Activated T-cell treated with anti-CD3 and anti-CD28 coated beads for 1 hour (primary cell): ENCODE results near the gene ZMYND8.

Source experiments
- DNase-seq: peaks from one replicate; pipeline ENCODE4 v3.0.0-alpha.2; 2020; ENCODE audit warnings: low read depth

The ZMYND8 gene

DNA sequence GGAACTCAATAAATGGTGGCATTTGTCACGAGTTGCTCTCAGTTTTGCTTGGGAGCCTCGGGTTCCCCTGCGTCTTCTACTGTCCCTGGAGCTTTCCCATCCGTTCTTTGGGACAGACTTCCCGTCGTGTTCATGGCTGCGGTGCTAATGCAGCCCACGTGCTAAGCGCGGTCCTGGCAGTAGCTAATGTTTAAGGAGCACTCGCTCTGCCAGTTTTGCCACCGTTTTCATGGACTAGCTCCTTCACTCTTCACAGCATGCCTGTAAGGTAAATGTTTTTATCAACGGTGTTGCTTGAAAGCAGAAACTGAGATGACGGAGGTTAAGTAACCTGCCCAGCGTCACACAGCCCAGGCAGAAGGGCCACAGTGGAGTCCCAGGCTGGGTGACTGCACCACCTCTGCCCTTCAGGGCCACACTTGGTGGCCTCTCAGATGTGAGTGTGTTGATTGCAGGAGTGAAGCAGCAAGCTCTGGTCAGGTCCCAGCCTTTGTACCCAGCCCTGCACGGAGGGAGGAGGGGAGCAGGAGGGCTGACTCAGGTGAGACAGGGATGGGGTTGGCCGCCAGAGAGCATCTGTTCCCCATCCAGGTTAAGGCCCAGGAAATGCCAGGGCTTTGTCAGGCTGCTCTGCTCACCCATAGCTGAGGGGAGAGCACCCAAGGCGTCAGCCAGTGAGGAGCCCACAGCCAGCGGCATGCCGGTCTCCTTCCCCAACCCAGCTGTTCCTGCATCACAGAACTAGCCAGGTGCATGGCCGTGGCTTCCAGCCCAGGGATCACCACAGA lies 181.8 kb downstream of the ZMYND8 start:
- DNase-seq, result no peak

DNA sequence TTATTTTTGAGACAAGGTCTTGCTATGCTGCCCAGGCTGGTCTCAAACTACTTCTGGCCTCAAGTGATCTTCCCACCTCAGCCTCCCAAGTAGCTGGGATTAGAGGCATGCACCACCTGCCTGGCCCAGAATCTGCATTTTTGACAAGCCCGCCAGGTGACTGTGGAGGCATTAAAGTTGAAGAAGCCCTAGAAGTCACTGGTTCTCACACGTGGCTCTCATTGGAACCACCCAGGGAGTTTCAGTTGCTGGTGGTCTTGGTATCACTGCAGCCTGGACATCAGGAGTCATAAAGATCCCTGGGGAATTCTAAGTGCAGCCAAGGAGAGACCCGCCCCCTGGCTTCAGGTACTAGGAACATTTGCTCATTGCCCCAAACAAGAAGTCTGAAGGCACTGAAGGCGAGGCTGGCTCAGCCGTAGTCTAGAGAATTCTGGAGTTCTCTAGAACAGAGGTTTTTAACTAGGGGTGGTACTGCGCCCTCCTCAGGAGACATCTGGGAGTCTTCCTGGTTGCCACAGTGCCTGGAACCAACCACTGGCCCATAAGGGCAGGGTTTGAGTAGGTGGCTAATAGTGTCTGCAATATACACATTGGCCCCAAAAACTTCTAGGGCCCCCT lies 182.8 kb downstream of the ZMYND8 start:
- no peak for DNase-seq

DNA sequence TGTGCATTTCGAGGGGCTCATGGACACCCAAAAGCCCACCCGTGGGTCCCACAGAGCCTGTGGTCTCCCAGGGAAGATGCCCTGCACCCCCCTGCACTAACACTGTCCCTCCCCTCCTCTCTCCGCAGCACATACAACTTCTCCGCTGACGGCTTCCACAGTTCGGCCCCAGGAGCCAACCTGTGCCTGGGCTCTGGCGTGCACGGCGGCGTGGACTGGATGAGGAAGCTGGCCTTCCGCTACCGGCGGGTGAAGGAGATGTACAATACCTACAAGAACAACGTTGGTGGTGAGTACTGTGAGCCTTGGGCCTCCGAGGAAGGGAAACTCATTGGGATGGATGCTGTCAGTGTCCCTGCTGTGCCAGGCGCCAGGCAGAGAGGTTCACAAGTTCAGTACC lies 183.9 kb downstream of the ZMYND8 start:
- DNase-seq, result no peak

DNA sequence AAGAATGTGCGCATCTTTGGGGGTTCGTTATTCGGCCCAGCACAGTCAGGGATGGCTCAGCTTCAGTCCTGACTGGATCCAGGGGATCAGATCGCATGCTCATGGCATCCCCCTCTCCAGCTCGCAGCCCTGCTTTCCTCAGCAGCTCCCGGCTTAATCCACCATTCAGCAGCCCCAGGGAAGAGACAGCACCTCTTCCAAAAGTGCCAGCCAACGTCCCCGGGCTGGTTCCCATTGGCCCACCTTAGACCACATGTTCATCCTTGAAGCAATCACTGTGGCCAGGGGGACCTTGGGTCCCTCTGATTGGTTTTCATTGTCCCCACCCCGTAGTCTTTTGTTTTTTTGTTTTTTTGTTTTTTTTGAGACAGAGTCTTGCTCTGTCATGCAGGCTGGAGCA lies 188.7 kb downstream of the ZMYND8 start:
- DNase-seq, result no peak

DNA sequence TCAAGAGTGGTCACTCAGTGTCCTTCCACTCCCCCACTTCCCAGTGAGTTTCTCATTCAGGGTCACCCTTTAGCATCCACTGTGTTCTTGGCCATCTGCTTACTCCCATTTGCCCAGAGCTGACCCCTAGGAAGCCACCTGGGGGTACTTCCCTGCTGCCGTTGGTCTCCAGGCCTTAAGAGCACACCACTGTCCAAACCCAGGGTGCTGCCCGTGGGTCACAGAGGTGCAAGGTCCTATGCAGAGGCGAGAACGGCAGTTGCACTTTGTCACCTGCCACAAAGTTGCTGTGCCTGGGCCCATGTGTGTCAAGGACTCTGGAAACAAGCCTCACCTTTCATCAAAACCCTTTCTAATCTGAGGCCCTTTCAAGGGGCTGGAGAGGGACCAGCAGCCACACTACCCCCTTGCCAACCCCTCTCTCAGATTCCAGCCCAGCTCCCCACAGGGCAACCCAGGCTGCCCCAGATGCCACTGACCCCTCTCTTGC lies 191.1 kb downstream of the ZMYND8 start:
- no peak for DNase-seq

DNA sequence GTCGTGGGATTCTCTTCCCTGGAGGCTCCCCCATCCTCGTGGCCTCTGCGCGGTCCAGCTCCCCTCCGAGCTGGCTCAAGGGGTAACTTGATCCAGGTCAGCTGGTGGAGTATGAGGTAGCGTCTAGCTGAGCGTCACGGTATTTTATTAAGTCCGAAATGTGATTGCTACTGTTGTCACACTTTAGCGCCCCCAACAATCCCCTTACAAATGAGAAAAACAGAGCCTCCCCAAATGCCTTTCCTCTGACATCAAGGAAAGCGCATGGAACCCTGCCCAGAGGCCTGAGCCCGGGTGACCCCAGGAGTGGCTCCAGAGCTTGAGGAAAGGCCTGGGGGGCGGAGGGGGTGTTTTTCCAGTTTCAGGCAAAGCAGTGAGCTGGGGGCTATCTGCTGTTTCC lies 192.4 kb downstream of the ZMYND8 start:
- no peak for DNase-seq

DNA sequence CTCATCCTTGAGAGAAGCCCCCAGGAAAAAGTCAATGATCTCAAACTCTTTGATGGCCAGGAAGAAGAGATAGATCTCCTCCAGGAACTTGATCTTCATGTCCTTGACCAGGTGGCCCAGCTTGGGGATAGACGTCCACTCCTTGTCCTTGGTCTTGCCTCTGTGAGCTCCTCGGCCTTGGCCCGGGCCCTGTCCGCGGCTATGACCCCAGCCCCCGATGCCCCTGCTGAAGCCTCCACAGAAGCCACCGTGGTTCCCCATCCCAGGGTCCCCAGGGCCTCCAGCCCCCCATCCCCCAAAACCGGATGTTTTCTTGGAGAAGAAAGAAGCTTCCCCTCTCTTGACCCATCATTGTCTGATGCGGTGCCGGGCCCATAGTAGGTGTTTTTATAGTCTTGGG lies 195.1 kb downstream of the ZMYND8 start:
- DNase-seq, result no peak

DNA sequence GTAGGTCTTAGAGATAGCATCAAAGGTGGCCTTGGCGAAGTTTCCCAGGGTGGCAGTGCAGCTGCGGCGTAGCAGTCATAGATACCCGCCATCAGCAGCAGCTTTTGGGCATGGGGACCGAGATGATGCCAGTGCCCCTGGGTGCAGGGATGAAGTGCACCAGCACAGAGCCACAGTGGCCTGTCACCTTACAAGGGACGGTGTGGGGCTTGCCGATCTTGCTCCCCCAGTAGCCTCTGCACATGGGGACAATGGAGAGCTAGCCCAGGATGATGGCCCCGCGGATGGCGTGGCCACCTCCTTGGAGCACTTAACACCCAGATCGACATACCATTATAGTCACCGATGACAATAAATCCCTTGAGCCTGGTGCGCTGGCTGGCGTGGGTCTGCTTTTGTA lies 195.5 kb downstream of the ZMYND8 start:
- no peak for DNase-seq

DNA sequence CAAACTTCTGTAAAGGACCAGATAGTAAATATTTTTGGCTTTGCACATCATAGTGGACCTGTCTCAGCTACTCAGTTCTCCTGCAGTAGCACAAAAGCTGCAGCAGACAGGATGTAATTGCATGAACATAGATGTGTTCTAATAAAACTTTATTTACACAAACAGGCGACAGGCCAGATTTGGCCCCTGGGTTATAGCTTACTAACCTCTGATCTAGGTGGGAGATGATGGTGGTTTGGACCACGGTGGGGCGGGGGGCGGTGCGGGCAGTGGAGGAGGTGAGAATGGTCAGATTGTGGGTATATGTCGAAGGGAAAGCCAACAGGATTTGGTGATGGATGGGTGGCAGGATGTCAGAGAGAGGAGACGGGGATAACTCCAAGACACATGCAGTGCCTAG lies 196.3 kb downstream of the ZMYND8 start:
- no peak for DNase-seq
